Body of pancreas (tissue), 4 donors: ENCODE measurements around the gene EPGN. TPM values are rescaled to one million over a fixed set of nuclear protein-coding genes. Genes with fewer than 3 reads are reported as not detected.

Experiments
- ATAC-seq: fragments of 150-250 bp; one replicate; pipeline ENCODE4 v1.9.1; 2016
- DNase-seq, 4 donors: peaks; one replicate each; pipeline ENCODE4 v3.0.0-alpha.2; 2019
- H3K27ac ChIP-seq, 4 donors: fragments of 200-600 bp; sonication (generic); 1 replicate in 3 of 4; 2 replicates in 1 of 4; pipeline versions ENCODE4 v1.5.1 to v1.6.1; 2016 to 2019; ENCODE audit warnings: mild to moderate bottlenecking in 1 of 4, mixed read lengths in 1 of 4, moderate library complexity in 1 of 4
- H3K27me3 ChIP-seq, 2 donors: fragments of 200-600 bp; sonication (generic); one replicate each; pipeline ENCODE4 v1.6.0; 2016; ENCODE audit warnings: mild to moderate bottlenecking in 1 of 2
- H3K36me3 ChIP-seq, 2 donors: fragments of 200-600 bp; sonication (generic); replicated peaks in 1 of 2; 2 replicates each; pipeline ENCODE4 v1.5.1; 2016; ENCODE audit warnings: low read depth in 2 of 2; ENCODE audit not compliant: insufficient read depth in 1 of 2
- H3K4me1 ChIP-seq: fragments of 200-600 bp; sonication (generic); one replicate; pipeline ENCODE4 v1.6.0; 2016
- H3K4me3 ChIP-seq, 2 donors: fragments of 200-600 bp; sonication (generic); 1 replicate in 1 of 2; 2 replicates in 1 of 2; pipeline ENCODE4 v1.5.1; 2016 to 2019
- H3K9me3 ChIP-seq, 3 donors: fragments of 200-600 bp; sonication (generic); 1 replicate in 2 of 3; 2 replicates in 1 of 3; pipeline ENCODE4 v1.5.1; 2016
- CTCF ChIP-seq, 7 experiments: fragments of 450-650 bp in 4 of 7; fragments of 200-600 bp in 3 of 7; sonication (generic) in 3 of 7; IDR thresholded peaks; one replicate each; pipeline ENCODE4 v1.5.1; 2016 to 2019; ENCODE audit warnings: antibody characterized with exemption in 7 of 7
- POLR2A ChIP-seq, 3 donors: fragments of 450-650 bp; IDR thresholded peaks; one replicate each; pipeline ENCODE4 v1.6.1; 2016; ENCODE audit warnings: antibody characterized with exemption in 3 of 3, mild to moderate bottlenecking in 2 of 3
- WGBS, 2 donors: methylation state at CpG; one replicate each; pipeline ENCODE4 v1.1.5; 2017; 5-methylcytosine and 5-hydroxymethylcytosine counted together
- intact Hi-C: fragments of 100-400 bp; cut with DNase I; formaldehyde crosslinking; loops from one replicate; pipeline ENCODE4 v1.15.1; 2023
- total RNA-seq, 2 donors: library from RNA; depleted of rRNA; stranded (reverse); fragments of >200 nt; gene quantifications; one replicate each; pipeline ENCODE4 v1.1.0, GENCODE V29; 2016

EPGN gene
- total RNA-seq, 2 donors from 2014 or later = not detected

- no peaks in the 10 kb centered on the region for H3K36me3 ChIP-seq
- ATAC-seq (no peak), DNase-seq (no peak)
- TF ChIP-seq CTCF (IDR thresholded peaks at IDR 0.05) (no peak), POLR2A (IDR thresholded peaks at IDR 0.05) (no peak)
- no peak overlapping the region for H3K4me3 ChIP-seq
- H3K27me3 ChIP-seq = no peaks in the 10 kb centered on the region
- 79 to 96% methylated on average over 1 of the region's 1 CpG for WGBS, 2 donors
- intact Hi-C loops = no loop called here
- H3K4me1 ChIP-seq = no peaks in the 10 kb centered on the region
- H3K27ac ChIP-seq = no peak overlapping the region
- no peaks in the 10 kb centered on the region for H3K9me3 ChIP-seq
These were observed 16.8 kb upstream of the EPGN start for GRCh38 chr4:74291471-74291870.

- no peak for DNase-seq
- H3K36me3 ChIP-seq = no peaks in the 10 kb centered on the region
- H3K4me3 ChIP-seq = no peak overlapping the region
- TF ChIP-seq CTCF (IDR thresholded peaks at IDR 0.05) (no peak), POLR2A (IDR thresholded peaks at IDR 0.05) (no peak)
- H3K4me1 ChIP-seq = no peaks in the 10 kb centered on the region
- H3K9me3 ChIP-seq = no peaks in the 10 kb centered on the region
- no peak overlapping the region for H3K27ac ChIP-seq
- no peaks in the 10 kb centered on the region for H3K27me3 ChIP-seq
- intact Hi-C loops = no loop called here
- no peak for ATAC-seq
These were observed 16.0 kb upstream of the EPGN start for GRCh38 chr4:74292111-74292870.

- H3K27ac ChIP-seq = no peak overlapping the region
- no peak overlapping the region for H3K4me3 ChIP-seq
- TF ChIP-seq POLR2A (IDR thresholded peaks at IDR 0.05) = no peak
- intact Hi-C loops = no loop called here
- DNase-seq = no peak
- no peaks in the 10 kb centered on the region for H3K4me1 ChIP-seq
- ATAC-seq = no peak
- H3K9me3 ChIP-seq = no peaks in the 10 kb centered on the region
- 88 to 92% methylated on average over 2 of the region's 2 CpGs for WGBS, 2 donors
- H3K27me3 ChIP-seq = no peaks in the 10 kb centered on the region
- no peaks in the 10 kb centered on the region for H3K36me3 ChIP-seq
These were observed 14.7 kb upstream of the EPGN start for GRCh38 chr4:74293558-74293957.

GRCh38 chr4:74294681-74295080 is 13.6 kb upstream of the EPGN start:
- H3K27ac ChIP-seq = no peak overlapping the region
- H3K9me3 ChIP-seq = no peaks in the 10 kb centered on the region
- no peak for ATAC-seq
- H3K4me3 ChIP-seq = no peak overlapping the region
- H3K36me3 ChIP-seq = no peaks in the 10 kb centered on the region
- no peaks in the 10 kb centered on the region for H3K4me1 ChIP-seq
- DNase-seq = no peak
- H3K27me3 ChIP-seq = no peaks in the 10 kb centered on the region
- intact Hi-C loops = no loop called here
- WGBS, 2 donors = 82 to 88% methylated on average over 1 of the region's 1 CpG
- TF ChIP-seq POLR2A (IDR thresholded peaks at IDR 0.05) = no peak
- TF ChIP-seq CTCF (IDR thresholded peaks at IDR 0.05) = no peak

GRCh38 chr4:74297539-74297938 is 10.7 kb upstream of the EPGN start:
- H3K4me3 ChIP-seq = no peak overlapping the region
- no peaks in the 10 kb centered on the region for H3K9me3 ChIP-seq
- TF ChIP-seq CTCF (IDR thresholded peaks at IDR 0.05) (no peak), POLR2A (IDR thresholded peaks at IDR 0.05) (no peak)
- DNase-seq (no peak), ATAC-seq (no peak)
- H3K27me3 ChIP-seq = no peaks in the 10 kb centered on the region
- intact Hi-C loops = no loop called here
- no peak overlapping the region for H3K27ac ChIP-seq
- no peaks in the 10 kb centered on the region for H3K36me3 ChIP-seq
- WGBS, 2 donors = 77 to 82% methylated on average over 1 of the region's 1 CpG
- no peaks in the 10 kb centered on the region for H3K4me1 ChIP-seq
